ENCODE data around the gene RHOXF2. TPM values are rescaled to one million over a fixed set of nuclear protein-coding genes. Genes with fewer than 3 reads are reported as not detected.

Gene RHOXF2
- total RNA-seq, 1 experiment from 2014 or later, result not detected

DNA sequence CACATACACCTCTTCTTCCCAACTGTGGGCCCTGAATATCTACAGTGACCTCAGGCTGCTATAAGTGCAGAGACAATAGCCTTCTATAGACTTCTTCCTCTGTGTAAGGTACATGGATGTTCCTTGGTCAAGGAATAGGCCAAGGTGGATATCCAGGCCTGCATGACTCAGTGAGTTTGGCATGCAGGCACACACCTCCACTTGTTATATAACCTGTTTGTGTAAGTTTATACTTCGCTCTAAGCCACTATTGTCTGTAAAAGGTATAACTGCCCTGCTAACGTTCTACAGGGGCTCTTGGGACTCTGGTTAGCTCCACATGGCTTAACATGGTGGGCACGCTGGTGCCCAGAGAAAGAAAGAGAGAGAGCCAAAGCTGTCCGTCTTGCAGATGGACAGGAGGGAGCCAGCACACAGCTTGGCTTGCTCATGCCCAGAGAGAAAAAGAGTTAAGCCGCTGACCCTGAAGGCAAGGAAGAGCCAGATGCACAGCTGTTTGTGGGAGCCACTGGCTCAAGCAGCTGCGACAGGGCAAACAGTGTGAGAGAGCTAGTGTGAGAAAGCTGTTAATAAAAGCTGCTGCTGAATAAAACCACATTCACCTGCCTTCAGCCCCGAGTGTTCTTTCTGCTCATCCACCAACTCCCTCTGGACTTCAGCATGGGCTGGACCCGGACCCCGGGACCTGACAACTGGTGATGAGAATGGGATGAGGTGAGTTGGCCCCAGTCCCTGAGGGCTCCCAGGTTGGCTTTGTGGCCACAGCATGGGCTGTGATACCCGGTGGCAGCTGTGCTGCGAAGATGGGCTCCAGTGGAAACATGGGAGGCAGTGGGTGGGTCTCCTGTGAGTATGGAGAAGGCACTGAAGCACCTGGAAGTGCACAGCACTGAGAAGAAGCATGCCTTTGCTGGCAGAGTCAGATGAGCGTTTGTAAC is 47.7 kb downstream of the RHOXF2 start:
- H3K4ac ChIP-seq (ENCODE audit: low read depth, low read length), result no peak overlapping the region
- no peak overlapping the region for H2BK120ac ChIP-seq (ENCODE audit: low read depth, low read length, poor library complexity, severe bottlenecking)
- Mint-ChIP-seq H3K27ac (no peak overlapping the region), H3K4me3 (no peak overlapping the region; a peak in 1 of 5 replicates), H3K4me1 (no peaks in the 10 kb centered on the region), H3K27me3 (ENCODE audit: low read depth) (no peaks in the 10 kb centered on the region), H3K36me3 (ENCODE audit: insufficient read depth in 1 of 3, low read depth in 3 of 3) (peaks cover 0 to 5% (median 2%) of the 10 kb centered on the region in 3 experiments; a peak in 4 of 7 replicates), H3K9me3 (peaks cover 52 to 61% of the 10 kb centered on the region in 2 experiments)
- no peaks in the 10 kb centered on the region for H3K4me1 ChIP-seq (ENCODE audit: insufficient read depth, low read length)
- H3K9me3 ChIP-seq (ENCODE audit: control insufficient read depth, low read depth, low read length), result peaks cover 34% of the 10 kb centered on the region
- WGBS (ENCODE audit: extremely low coverage, insufficient read length, low lambda C conversion rate), result no CpG with 5 or more reads among the region's 12 CpGs
- TF ChIP-seq, protein P1, sequence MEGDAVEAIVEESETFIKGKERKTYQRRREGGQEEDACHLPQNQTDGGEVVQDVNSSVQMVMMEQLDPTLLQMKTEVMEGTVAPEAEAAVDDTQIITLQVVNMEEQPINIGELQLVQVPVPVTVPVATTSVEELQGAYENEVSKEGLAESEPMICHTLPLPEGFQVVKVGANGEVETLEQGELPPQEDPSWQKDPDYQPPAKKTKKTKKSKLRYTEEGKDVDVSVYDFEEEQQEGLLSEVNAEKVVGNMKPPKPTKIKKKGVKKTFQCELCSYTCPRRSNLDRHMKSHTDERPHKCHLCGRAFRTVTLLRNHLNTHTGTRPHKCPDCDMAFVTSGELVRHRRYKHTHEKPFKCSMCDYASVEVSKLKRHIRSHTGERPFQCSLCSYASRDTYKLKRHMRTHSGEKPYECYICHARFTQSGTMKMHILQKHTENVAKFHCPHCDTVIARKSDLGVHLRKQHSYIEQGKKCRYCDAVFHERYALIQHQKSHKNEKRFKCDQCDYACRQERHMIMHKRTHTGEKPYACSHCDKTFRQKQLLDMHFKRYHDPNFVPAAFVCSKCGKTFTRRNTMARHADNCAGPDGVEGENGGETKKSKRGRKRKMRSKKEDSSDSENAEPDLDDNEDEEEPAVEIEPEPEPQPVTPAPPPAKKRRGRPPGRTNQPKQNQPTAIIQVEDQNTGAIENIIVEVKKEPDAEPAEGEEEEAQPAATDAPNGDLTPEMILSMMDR (conservative IDR thresholded peaks at IDR 0.05), result no peak
- H3K4me2 ChIP-seq (ENCODE audit: insufficient read depth, insufficient read length, low read length), result no peak overlapping the region
- no peak overlapping the region for H2AK5ac ChIP-seq (ENCODE audit: insufficient read length, low read length)
- no peaks in the 10 kb centered on the region for H3K79me1 ChIP-seq (ENCODE audit: insufficient read depth, low read depth, low read length, poor library complexity, severe bottlenecking)
- no peak overlapping the region for H4K8ac ChIP-seq (replicated peaks; ENCODE audit: insufficient read length, low read depth, low read length)
- no peak overlapping the region for H2AFZ ChIP-seq (ENCODE audit: low read length)
- no peak overlapping the region for H3K18ac ChIP-seq (ENCODE audit: insufficient read length, low read depth, low read length)
- no peaks in the 10 kb centered on the region for H4K20me1 ChIP-seq (ENCODE audit: control insufficient read depth, insufficient read depth, insufficient read length)
- no peak overlapping the region for H3K23ac ChIP-seq (ENCODE audit: insufficient read length, low read depth, low read length)
- H2BK20ac ChIP-seq (ENCODE audit: low read depth, low read length, poor library complexity, severe bottlenecking), result no peak overlapping the region
- H3K27ac ChIP-seq (ENCODE audit: insufficient read length, low read depth, low read length), result no peak overlapping the region
- no peaks in the 10 kb centered on the region for H3K79me2 ChIP-seq (ENCODE audit: insufficient read depth, low read length)
- H2BK15ac ChIP-seq (ENCODE audit: low read depth, low read length), result no peak overlapping the region
- no peak overlapping the region for H4K5ac ChIP-seq (ENCODE audit: insufficient read length, low read depth, low read length)
- H2BK5ac ChIP-seq (ENCODE audit: insufficient read length, low read length), result no peak overlapping the region
- no peak overlapping the region for H4K91ac ChIP-seq (ENCODE audit: insufficient read length, low read depth, low read length)
- no peak overlapping the region for H3K14ac ChIP-seq (ENCODE audit: insufficient read depth, low read length)
- no peaks in the 10 kb centered on the region for H3K23me2 ChIP-seq (ENCODE audit: insufficient read length, low read depth, low read length, poor library complexity, severe bottlenecking)
- no peaks in the 10 kb centered on the region for H3K27me3 ChIP-seq (ENCODE audit: insufficient read depth, low read length)
- H3K9ac ChIP-seq (ENCODE audit: extremely low read depth, insufficient read length, low read length), result no peak overlapping the region
- H3T11ph ChIP-seq (ENCODE audit: low read length), result no peak overlapping the region
- no peak for DNase-seq
- H3K56ac ChIP-seq (ENCODE audit: insufficient read length, low read depth, low read length), result no peak overlapping the region
- H2BK12ac ChIP-seq (ENCODE audit: insufficient read length, low read depth, low read length), result no peak overlapping the region

Measured in H9 (cell line).